Vagina (tissue), 2 donors: Measurements from ENCODE around the gene CEP63. TPM values are rescaled to one million over a fixed set of nuclear protein-coding genes. Genes with fewer than 3 reads are reported as not detected.

Experiments used
- DNase-seq, 2 donors: peaks; one replicate each; pipeline ENCODE4 v3.0.0-alpha.2; 2017; ENCODE audit errors: extremely low spot score in 2 of 2
- H3K27ac ChIP-seq: fragments of 200-600 bp; sonication (generic); one replicate; pipeline ENCODE4 v1.5.1; 2019
- H3K27me3 ChIP-seq: fragments of 200-600 bp; sonication (generic); one replicate; pipeline ENCODE4 v1.5.1; 2019
- H3K36me3 ChIP-seq, 2 donors: fragments of 200-600 bp; sonication (generic); one replicate each; pipeline ENCODE4 v1.5.1; 2017 to 2019
- H3K4me1 ChIP-seq: fragments of 200-600 bp; sonication (generic); one replicate; pipeline ENCODE4 v1.5.1; 2019
- H3K4me3 ChIP-seq, 2 donors: fragments of 200-600 bp; sonication (generic); 1 replicate in 1 of 2; 2 replicates in 1 of 2; pipeline ENCODE4 v1.5.1; 2016 to 2019
- H3K9me3 ChIP-seq: fragments of 200-600 bp; sonication (generic); one replicate; pipeline ENCODE4 v1.5.1; 2019
- POLR2A ChIP-seq, 2 donors: fragments of 450-650 bp; IDR thresholded peaks; one replicate each; pipeline ENCODE4 v1.6.1; 2017; ENCODE audit warnings: antibody characterized with exemption in 2 of 2, mild to moderate bottlenecking in 2 of 2, moderate library complexity in 2 of 2
- POLR2AphosphoS5 ChIP-seq, 2 donors: sonication (generic); formaldehyde crosslinking; IDR thresholded peaks; one replicate each; pipeline ENCODE4 v1.9.0; 2017; ENCODE audit warnings: antibody characterized with exemption in 2 of 2, mild to moderate bottlenecking in 2 of 2, low read depth in 1 of 2; ENCODE audit not compliant: insufficient read depth in 1 of 2
- intact Hi-C: fragments of 100-400 bp; cut with DNase I; formaldehyde crosslinking; loops from one replicate; pipeline ENCODE4 v1.15.1; 2023
- total RNA-seq: library from RNA; depleted of rRNA; stranded (reverse); fragments of >200 nt; gene quantifications from one replicate; pipeline ENCODE4 v1.2.3, GENCODE V29; 2016
- TF ChIP-seq, protein P1 (sequence below), 3 experiments: fragments of 450-650 bp in 2 of 3; fragments of 200-600 bp in 1 of 3; sonication (generic) in 1 of 3; IDR thresholded peaks; one replicate each; pipeline ENCODE4 v1.5.1; 2017 to 2019; ENCODE audit warnings: antibody characterized with exemption in 3 of 3, mild to moderate bottlenecking in 2 of 3, moderate library complexity in 2 of 3

The CEP63 gene
- total RNA-seq, 1 donor from 2014 or later = 12.5 TPM

DNA sequence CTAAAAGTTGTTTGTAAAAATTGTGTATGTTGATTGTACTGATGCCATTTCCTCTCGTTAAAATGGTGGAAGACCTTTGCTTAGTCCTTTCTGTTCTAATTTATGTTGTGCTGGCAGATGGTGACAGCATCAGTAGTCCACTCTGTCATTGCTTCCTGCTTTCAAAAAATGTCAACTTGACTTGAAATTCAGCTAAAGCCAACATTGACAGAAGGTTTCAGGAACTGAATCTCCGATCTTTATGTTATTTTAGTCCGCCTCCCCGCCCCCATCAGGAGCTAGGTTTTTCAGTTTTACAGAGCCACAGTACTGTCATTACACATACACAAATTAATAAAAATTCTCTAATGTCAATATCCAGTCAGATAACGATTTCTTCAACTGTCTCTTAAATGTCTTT is 1.5 kb downstream of the CEP63 start:
- Histone ChIP-seq H3K9me3 (no peaks in the 10 kb centered on the region), H3K27me3 (no peaks in the 10 kb centered on the region), H3K4me1 (peaks cover 40% of the 10 kb centered on the region), H3K27ac (no peak overlapping the region), H3K4me3 (no peak overlapping the region), H3K36me3 (peaks cover 0 to 2% of the 10 kb centered on the region in 2 donors)
- intact Hi-C loops = no loop called here
- TF ChIP-seq, protein P1, sequence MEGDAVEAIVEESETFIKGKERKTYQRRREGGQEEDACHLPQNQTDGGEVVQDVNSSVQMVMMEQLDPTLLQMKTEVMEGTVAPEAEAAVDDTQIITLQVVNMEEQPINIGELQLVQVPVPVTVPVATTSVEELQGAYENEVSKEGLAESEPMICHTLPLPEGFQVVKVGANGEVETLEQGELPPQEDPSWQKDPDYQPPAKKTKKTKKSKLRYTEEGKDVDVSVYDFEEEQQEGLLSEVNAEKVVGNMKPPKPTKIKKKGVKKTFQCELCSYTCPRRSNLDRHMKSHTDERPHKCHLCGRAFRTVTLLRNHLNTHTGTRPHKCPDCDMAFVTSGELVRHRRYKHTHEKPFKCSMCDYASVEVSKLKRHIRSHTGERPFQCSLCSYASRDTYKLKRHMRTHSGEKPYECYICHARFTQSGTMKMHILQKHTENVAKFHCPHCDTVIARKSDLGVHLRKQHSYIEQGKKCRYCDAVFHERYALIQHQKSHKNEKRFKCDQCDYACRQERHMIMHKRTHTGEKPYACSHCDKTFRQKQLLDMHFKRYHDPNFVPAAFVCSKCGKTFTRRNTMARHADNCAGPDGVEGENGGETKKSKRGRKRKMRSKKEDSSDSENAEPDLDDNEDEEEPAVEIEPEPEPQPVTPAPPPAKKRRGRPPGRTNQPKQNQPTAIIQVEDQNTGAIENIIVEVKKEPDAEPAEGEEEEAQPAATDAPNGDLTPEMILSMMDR (IDR thresholded peaks at IDR 0.05) = no peak
- TF ChIP-seq POLR2AphosphoS5 (IDR thresholded peaks at IDR 0.05; ENCODE audit: insufficient read depth in 1 of 2, low read depth in 1 of 2) = no peak
- no peak for TF ChIP-seq POLR2A (IDR thresholded peaks at IDR 0.05)
- no peak for DNase-seq

DNA sequence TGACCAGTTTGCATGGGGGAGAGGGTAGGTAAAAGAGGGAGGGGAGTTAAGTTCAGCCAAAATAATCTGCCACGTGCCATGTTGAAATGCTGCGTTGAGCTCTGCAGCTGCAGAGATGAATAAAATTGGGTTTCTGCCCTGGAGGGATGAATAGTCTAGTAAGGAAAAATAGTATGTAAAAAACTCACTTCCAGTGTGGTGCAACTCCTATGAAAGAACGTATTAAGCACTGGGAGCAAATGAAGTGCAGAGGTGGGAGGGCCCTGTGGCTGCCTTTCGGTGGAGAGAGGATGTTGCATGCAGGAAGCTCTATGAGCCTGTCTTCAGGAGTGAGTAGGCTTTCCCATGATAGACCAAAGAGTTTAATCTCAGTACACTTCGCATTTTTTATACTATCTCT is 8.6 kb downstream of the CEP63 start:
- H3K4me1 ChIP-seq = no peaks in the 10 kb centered on the region
- TF ChIP-seq POLR2A (IDR thresholded peaks at IDR 0.05) (no peak), POLR2AphosphoS5 (IDR thresholded peaks at IDR 0.05; ENCODE audit: insufficient read depth in 1 of 2, low read depth in 1 of 2) (no peak)
- TF ChIP-seq, protein P1 (IDR thresholded peaks at IDR 0.05) = no peak
- H3K27me3 ChIP-seq = no peaks in the 10 kb centered on the region
- peaks cover 0 to 6% of the 10 kb centered on the region in 2 donors for H3K36me3 ChIP-seq
- DNase-seq = no peak
- H3K27ac ChIP-seq = no peak overlapping the region
- intact Hi-C loops = no loop called here
- H3K4me3 ChIP-seq = no peak overlapping the region
- H3K9me3 ChIP-seq = no peaks in the 10 kb centered on the region

DNA sequence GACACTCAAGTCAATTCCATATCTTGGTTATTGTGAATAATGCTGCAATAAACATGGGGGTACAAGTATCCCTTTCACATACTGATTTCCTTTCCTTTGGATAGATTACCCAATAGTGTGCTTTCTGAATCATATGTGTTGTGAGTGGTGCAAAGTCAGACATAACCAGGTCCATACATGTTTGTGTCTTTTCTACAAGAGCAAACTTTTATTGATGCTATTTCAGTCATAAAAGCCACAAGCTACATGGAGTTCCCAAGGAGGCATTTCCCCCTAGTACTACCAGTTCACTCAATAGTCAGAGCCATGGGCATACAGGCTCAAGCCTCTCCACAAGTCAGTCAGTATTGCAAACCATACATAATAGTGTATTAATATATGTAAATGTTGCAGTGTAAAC is 10.1 kb downstream of the CEP63 start:
- TF ChIP-seq POLR2AphosphoS5 (IDR thresholded peaks at IDR 0.05; ENCODE audit: insufficient read depth in 1 of 2, low read depth in 1 of 2) (no peak), POLR2A (IDR thresholded peaks at IDR 0.05) (no peak)
- TF ChIP-seq, protein P1 (IDR thresholded peaks at IDR 0.05) = no peak
- intact Hi-C loops = no loop called here
- H3K9me3 ChIP-seq = no peaks in the 10 kb centered on the region
- H3K27ac ChIP-seq = no peak overlapping the region
- H3K36me3 ChIP-seq = peaks cover 0 to 6% of the 10 kb centered on the region in 2 donors
- H3K27me3 ChIP-seq = no peaks in the 10 kb centered on the region
- DNase-seq = no peak
- H3K4me1 ChIP-seq = no peaks in the 10 kb centered on the region
- no peak overlapping the region for H3K4me3 ChIP-seq

DNA sequence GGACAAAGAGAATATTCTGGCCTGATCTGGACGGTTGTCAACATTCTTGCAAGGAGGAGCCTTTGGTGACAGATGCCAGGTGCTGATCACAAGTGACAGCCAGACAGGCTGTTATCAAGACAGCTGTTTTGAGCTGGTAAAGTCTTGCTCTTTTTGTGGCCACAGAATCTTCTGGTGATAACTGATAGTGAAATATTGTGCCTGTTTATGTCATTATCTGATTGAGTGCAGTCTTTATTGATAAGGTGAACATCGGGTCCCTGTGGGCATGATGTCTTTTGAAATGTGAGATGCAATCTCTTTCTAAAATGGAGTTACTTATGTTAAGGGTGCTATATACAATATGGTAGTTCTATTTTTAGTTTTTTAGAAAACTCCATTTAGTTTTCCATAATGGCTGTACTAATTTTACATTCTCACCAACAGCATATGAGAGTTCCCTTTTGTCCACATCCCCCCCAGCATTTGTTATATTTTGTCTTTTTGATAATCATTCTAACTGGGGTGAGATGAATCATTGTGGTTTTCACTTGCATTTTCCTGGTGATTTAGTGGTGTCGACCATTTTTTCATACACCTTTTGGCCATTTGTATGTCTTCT is 10.7 kb downstream of the CEP63 start:
- Histone ChIP-seq H3K36me3 (peaks cover 0 to 6% of the 10 kb centered on the region in 2 donors), H3K4me3 (no peak overlapping the region), H3K9me3 (no peaks in the 10 kb centered on the region), H3K4me1 (no peaks in the 10 kb centered on the region), H3K27ac (no peak overlapping the region), H3K27me3 (no peaks in the 10 kb centered on the region)
- intact Hi-C loops = no loop called here
- TF ChIP-seq, protein P1 (IDR thresholded peaks at IDR 0.05) = no peak
- DNase-seq = no peak

DNA sequence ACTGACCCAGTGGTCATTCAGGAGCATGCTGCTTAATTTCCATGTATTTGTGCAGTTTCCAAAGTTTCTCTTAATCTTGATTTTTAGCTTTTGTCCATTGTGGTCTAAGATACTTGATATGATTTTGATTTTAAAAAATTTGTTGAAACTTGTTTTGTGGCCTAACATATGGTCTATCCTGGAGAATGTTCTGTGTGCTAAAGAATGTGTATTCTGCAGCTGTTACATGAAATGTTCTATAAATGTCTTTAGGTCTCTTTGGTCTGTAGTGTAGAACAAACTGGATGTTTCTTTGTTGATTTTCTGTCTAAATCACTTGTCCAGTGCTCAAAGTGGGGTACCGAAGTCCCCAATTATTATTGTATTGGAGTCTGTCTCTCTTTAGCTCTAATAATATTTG is 17.4 kb downstream of the CEP63 start:
- H3K4me1 ChIP-seq = no peaks in the 10 kb centered on the region
- no peak for TF ChIP-seq POLR2A (IDR thresholded peaks at IDR 0.05)
- TF ChIP-seq POLR2AphosphoS5 (IDR thresholded peaks at IDR 0.05; ENCODE audit: insufficient read depth in 1 of 2, low read depth in 1 of 2) = no peak
- TF ChIP-seq, protein P1 (IDR thresholded peaks at IDR 0.05) = no peak
- H3K27ac ChIP-seq = no peak overlapping the region

More for the DNA sequence above, 17.4 kb downstream of the CEP63 start:
- Histone ChIP-seq H3K9me3 (no peaks in the 10 kb centered on the region), H3K27me3 (no peaks in the 10 kb centered on the region), H3K36me3 (peaks cover 0 to 12% of the 10 kb centered on the region in 2 donors), H3K4me3 (no peak overlapping the region)
- intact Hi-C loops = no loop called here
- DNase-seq = no peak
